Spleen (tissue), 7 donors: ENCODE data around the gene IGSF21.

ENCODE experiments used
- CTCF ChIP-seq, 11 experiments: fragments of 200-600 bp in 7 of 11; fragments of 450-650 bp in 4 of 11; sonication (generic) in 4 of 11; IDR thresholded peaks in 8 of 11; conservative IDR thresholded peaks in 3 of 11; 1 replicate in 7 of 11; 2 replicates in 4 of 11; pipeline versions ENCODE4 v1.4.0 to v1.8.0; 2016 to 2021; ENCODE audit warnings: antibody characterized with exemption in 11 of 11, inconsistent platforms in 4 of 11, mild to moderate bottlenecking in 1 of 11
- POLR2AphosphoS5 ChIP-seq, 3 donors: sonication (generic); formaldehyde crosslinking; IDR thresholded peaks; one replicate each; pipeline ENCODE4 v1.5.1; 2017; ENCODE audit warnings: antibody characterized with exemption in 3 of 3
- donor health status: DM: no; HTN: no; CAD: no; lungs with moderate emphysema.
- donor health status: DM: no; HTN: no; CAD: no.
- donor health status: DM: no; HTN: no; CAD: no.

GRCh38 chr1:18352636-18353265 is 245.2 kb downstream of the IGSF21 start:
- no peak for TF ChIP-seq CTCF (IDR thresholded peaks at IDR 0.05 in 8 of 11, conservative IDR thresholded peaks at IDR 0.05 in 3 of 11)
- no peak for TF ChIP-seq POLR2AphosphoS5 (IDR thresholded peaks at IDR 0.05)
